ENCODE measurements around the gene CEP41.

Gene CEP41

DNA sequence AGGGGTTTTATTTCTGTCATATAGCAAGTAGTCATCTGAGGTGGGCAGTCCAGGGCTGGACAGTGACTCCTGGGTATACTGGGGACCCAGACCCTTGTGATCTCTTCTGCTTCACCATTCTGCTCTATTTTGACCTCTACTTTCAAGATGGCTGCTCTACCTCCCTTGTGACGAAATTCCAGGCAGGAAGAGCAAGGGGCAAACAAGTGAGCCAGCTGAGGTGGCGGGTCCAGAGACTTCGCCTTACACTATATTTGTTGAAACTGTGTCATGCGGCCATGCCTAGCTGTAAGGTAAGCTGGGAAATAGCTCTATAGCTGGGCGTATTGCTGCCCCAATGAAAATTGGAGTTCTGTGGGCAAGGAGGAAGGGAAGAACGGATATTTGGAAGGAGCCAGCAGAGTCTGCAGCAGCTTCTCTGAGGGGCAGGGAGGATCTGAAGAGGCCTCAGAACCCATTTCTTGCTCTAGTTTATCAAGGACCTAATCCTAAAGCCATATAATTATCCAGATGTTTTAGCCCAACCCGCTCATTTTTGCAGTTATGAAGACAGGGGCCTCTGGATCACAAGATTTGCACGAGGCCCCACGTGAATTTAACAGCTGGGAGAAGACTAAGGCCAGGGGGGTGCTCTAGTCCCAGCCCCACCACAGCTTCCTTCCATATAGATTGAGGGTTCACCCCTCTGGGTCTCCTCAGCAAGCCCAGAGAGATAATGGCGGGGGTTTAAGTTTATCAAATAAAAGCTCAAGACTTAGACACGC is 68.2 kb downstream of the CEP41 start:
- TF ChIP-seq, protein P1, sequence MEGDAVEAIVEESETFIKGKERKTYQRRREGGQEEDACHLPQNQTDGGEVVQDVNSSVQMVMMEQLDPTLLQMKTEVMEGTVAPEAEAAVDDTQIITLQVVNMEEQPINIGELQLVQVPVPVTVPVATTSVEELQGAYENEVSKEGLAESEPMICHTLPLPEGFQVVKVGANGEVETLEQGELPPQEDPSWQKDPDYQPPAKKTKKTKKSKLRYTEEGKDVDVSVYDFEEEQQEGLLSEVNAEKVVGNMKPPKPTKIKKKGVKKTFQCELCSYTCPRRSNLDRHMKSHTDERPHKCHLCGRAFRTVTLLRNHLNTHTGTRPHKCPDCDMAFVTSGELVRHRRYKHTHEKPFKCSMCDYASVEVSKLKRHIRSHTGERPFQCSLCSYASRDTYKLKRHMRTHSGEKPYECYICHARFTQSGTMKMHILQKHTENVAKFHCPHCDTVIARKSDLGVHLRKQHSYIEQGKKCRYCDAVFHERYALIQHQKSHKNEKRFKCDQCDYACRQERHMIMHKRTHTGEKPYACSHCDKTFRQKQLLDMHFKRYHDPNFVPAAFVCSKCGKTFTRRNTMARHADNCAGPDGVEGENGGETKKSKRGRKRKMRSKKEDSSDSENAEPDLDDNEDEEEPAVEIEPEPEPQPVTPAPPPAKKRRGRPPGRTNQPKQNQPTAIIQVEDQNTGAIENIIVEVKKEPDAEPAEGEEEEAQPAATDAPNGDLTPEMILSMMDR (IDR thresholded peaks at IDR 0.05; ENCODE audit: low read depth, low read length), result no peak
- Histone ChIP-seq H3K4me3 (ENCODE audit: low read depth, low read length) (no peak overlapping the region), H3K27me3 (ENCODE audit: insufficient read depth, low read depth, severe bottlenecking) (no peaks in the 10 kb centered on the region), H3K36me3 (no peaks in the 10 kb centered on the region), H3K27ac (no peak overlapping the region), H3K9me3 (ENCODE audit: severe bottlenecking) (peaks cover 3% of the 10 kb centered on the region)
- DNase-seq, result no peak

DNA sequence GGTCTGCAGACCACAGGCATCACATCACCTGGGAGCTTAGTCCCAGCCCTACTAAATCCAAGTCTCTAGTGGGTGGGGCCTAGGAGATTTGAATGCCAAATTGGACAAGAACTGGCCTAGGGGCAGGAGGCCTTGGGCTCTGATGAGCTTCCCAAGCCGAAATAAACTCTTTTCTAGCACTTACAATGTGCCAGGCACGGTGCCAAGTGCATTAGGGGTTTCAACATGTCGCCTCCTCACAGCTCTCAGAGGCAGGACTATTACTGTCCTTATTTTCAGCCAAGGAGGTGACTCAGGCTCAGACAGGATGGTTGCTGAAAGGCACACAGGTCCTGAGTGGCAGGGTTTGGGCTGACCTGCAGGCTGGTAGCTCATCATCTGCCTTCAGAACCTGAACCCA is 69.8 kb downstream of the CEP41 start:
- no peaks in the 10 kb centered on the region for H3K36me3 ChIP-seq
- no peaks in the 10 kb centered on the region for H3K27me3 ChIP-seq (ENCODE audit: insufficient read depth, low read depth, severe bottlenecking)
- TF ChIP-seq, protein P1 (IDR thresholded peaks at IDR 0.05; ENCODE audit: low read depth, low read length), result no peak
- no peak overlapping the region for H3K27ac ChIP-seq
- no peak for DNase-seq
- no peak overlapping the region for H3K4me3 ChIP-seq (ENCODE audit: low read depth, low read length)
- H3K9me3 ChIP-seq (ENCODE audit: severe bottlenecking), result no peaks in the 10 kb centered on the region

DNA sequence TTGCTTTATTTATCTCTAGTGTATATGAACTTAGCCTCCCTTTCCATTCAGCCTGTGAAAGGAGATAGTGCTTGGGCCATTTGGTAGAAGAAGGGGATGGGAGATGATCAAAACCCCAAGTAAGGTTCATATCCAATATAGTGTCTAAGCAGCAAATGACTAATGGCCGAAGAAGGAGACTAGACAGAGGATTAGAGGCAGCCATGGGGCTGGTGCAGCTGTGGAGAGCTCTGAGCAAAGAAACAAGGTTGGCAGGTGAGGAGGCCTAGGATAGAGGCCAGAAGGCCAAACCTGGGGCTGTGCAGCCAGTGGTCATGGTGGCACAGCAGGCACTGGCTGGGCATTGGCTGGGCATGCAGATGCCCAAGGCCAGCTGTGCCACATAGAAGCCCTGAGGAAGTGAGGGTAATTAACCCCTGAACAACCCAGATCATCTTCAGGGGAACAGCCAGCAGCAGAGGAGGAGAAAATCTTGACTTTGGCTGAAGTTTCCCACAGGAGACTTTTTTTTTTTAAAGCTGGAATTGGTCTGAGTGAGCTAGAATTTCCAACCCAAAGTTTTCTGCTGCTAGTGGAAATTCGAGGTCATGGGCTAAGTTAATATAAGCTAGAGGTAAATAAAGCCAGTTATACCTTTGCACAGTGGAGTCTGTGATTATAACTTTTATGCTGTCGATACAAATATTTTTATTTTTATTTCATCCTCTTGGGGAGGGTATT is 70.8 kb downstream of the CEP41 start:
- H3K9me3 ChIP-seq (ENCODE audit: severe bottlenecking), result no peaks in the 10 kb centered on the region
- no peak overlapping the region for H3K27ac ChIP-seq
- no peaks in the 10 kb centered on the region for H3K27me3 ChIP-seq (ENCODE audit: insufficient read depth, low read depth, severe bottlenecking)
- TF ChIP-seq, protein P1 (IDR thresholded peaks at IDR 0.05; ENCODE audit: low read depth, low read length), result no peak
- H3K4me3 ChIP-seq (ENCODE audit: low read depth, low read length), result no peak overlapping the region
- no peaks in the 10 kb centered on the region for H3K36me3 ChIP-seq
- no peak for DNase-seq

DNA sequence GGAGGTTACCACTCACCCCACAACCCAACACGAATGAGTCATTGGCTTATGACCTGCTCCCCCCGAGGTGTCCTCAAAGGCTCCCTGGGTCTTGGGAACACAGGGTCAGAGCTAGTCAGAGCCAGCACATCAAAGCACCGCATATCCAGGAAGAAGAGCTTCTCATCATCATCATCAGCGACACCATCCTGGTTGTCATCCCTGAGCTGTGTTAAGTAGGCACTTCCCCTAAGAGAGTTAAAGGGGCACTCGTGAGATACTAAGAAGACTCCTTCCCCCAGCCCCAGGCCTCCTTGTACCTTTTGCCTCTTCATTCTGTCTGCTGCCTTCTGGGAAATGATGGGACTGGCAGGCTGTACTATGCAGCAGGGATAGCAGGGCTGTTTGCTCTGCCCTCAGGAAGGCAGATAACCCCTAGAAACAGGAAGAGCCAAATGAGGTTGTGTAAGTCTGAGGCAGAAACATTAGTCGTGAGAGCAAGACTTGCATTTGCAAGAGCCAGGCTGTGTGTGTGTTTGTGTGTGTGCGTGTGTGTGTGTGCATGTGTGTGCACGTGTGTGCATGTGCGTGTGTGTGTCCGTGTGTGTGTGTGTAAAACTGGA is 71.6 kb downstream of the CEP41 start:
- Histone ChIP-seq H3K27ac (no peak overlapping the region), H3K36me3 (no peaks in the 10 kb centered on the region), H3K9me3 (ENCODE audit: severe bottlenecking) (no peaks in the 10 kb centered on the region), H3K27me3 (ENCODE audit: insufficient read depth, low read depth, severe bottlenecking) (no peaks in the 10 kb centered on the region), H3K4me3 (ENCODE audit: low read depth, low read length) (no peak overlapping the region)
- no peak for DNase-seq
- TF ChIP-seq, protein P1 (IDR thresholded peaks at IDR 0.05; ENCODE audit: low read depth, low read length), result no peak

DNA sequence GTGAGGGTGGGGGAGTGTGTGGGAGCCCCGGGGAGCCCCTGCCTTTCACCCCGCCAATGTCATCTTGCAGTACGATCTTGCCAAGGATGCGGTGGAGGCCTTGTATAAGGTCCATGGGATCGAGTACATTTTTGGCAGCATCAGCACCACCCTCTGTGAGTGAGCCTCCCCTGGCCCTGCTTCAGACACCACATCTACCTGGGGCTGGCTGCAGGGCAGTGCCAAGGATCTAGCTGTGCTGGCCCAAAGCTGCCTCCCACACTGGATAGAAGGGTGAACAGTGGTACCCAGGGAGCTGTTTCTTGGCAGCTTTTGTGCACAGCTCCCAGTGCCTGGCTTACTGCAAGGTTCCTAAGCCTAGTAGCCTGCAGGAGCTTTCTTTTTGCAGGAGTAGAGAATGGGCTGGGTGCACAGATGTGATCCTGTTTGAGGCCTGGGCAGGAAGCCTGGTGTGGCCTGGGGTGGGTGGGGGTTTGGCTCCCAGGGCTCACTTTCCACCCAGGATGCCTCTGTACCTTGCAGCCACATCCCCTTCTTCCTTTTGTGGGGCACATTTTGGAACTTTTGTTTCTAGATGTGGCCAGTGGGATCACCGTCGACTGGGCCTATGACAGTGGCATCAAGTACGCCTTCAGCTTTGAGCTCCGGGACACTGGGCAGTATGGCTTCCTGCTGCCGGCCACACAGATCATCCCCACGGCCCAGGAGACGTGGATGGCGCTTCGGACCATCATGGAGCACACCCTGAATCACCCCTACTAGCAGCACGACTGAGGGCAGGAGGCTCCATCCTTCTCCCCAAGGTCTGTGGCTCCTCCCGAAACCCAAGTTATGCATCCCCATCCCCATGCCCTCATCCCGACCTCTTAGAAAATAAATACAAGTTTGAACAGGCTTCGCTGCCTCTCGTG is 72.7 kb downstream of the CEP41 start:
- H3K27me3 ChIP-seq (ENCODE audit: insufficient read depth, low read depth, severe bottlenecking), result no peaks in the 10 kb centered on the region
- no peak for DNase-seq
- H3K36me3 ChIP-seq, result no peaks in the 10 kb centered on the region
- H3K27ac ChIP-seq, result no peak overlapping the region
- no peak overlapping the region for H3K4me3 ChIP-seq (ENCODE audit: low read depth, low read length)
- TF ChIP-seq, protein P1 (IDR thresholded peaks at IDR 0.05; ENCODE audit: low read depth, low read length), result no peak
- H3K9me3 ChIP-seq (ENCODE audit: severe bottlenecking), result no peaks in the 10 kb centered on the region
